HG03520 (cell line): ENCODE results near the gene TEX13B.
"Not testable (repeated sequence)": the region's sequence is repeated elsewhere in the genome, so short reads cannot be mapped to it uniquely, and the experiment has no call there.

Source experiments
- ATAC-seq: cut with Tn5 transposase; IDR thresholded peaks from one replicate; pipeline ENCODE4 v1.9.1; 2021; ENCODE audit warnings: mild to moderate bottlenecking, moderate library complexity; ENCODE audit not compliant: unreplicated experiment

The TEX13B gene, protein sequence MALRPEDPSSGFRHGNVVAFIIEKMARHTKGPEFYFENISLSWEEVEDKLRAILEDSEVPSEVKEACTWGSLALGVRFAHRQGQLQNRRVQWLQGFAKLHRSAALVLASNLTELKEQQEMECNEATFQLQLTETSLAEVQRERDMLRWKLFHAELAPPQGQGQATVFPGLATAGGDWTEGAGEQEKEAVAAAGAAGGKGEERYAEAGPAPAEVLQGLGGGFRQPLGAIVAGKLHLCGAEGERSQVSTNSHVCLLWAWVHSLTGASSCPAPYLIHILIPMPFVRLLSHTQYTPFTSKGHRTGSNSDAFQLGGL

GRCh38 chrX:107982356-107982755, at the start of gene TEX13B:
Gene TEX13B, minus strand, starts transcription at chrX:107982370. Its CDS starts 243 bp downstream, at chrX:107982127.
- ATAC-seq: no peak

DNA sequence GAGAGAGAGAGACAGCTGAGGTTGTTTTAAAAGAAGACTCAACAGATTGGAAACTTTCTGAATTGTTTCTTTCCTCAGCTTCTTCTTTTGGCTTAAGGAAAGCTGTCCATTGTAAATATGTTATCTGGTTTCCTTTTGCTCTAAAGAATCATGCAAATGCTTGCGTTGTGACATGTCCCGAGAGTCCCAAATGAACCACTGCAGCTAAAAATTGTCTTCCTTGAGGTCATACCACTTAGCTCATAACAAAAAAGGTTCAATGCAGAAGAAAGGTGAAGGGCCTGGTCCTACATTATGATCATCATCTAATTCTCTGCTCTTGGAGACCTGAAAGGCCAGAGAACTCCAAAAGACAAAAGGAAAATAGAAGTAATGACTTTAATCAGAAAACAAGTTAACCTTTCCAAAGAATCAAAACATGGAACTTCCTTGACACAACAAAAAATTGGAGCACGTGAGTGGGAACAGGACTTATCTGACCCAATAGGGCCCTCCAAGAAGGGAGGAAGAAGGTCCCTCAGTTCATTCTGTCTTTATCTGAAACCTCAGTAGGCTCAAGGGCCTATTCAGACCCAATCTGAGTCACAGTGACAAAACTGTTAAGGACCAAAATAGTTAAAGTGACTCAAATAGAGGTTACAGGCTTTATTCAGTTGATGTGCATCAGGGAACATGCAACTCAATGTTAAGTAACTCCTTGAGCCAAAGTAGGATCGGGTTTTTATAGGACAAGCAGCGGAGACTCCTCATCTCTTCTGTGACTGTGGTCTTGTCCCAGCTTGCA, 48.0 kb upstream of the TEX13B start:
- peak; percentile 79 for ATAC-seq

GRCh38 chrX:108028854-108029253, 46.7 kb upstream of the TEX13B start:
- no peak for ATAC-seq

- ATAC-seq: no peak
Observed at GRCh38 chrX:108025954-108026600, 43.9 kb upstream of the TEX13B start.

GRCh38 chrX:108025376-108025775, 43.2 kb upstream of the TEX13B start:
- no peak for ATAC-seq

- ATAC-seq: no peak
Observed at GRCh38 chrX:108022491-108023089, 40.4 kb upstream of the TEX13B start.

GRCh38 chrX:108020631-108021030, 38.5 kb upstream of the TEX13B start:
- ATAC-seq: no peak

GRCh38 chrX:108019382-108019875, 37.3 kb upstream of the TEX13B start:
- ATAC-seq: no peak

DNA sequence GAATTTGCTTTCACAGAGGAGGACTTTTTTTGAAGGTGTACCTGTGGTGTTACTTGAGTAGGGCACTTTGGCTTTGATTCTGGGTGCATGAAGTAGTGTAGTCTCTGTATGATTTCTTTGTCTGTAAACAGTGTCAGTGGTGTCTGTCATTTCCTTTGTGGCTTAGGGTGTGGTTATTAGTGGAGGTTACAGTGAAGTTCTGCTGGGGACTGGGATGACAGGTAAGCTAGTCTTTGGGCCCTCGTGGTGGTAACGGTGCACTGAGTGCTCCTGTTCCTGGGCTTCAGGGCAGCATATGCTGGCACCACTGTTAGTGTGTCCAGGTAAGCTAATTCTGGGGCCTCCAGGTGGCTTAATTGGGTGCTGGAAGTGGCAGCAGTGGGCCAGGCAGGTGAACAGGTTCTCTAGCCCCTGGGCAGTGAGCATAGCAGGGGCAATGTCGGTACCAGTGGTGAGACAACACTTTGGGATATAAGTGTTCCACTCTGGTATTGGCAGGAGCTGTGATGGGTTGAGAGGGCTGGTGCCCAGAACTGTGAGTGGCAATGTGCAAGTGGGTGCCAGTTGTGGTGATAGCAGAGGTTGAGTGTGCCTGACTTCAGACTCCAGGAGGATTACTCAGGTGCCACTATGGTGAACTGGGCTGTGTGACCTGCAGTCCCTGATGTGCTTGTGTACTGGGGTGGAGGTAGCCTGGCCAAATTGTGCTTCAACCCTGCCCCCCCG, 36.6 kb upstream of the TEX13B start:
- no peak for ATAC-seq

DNA sequence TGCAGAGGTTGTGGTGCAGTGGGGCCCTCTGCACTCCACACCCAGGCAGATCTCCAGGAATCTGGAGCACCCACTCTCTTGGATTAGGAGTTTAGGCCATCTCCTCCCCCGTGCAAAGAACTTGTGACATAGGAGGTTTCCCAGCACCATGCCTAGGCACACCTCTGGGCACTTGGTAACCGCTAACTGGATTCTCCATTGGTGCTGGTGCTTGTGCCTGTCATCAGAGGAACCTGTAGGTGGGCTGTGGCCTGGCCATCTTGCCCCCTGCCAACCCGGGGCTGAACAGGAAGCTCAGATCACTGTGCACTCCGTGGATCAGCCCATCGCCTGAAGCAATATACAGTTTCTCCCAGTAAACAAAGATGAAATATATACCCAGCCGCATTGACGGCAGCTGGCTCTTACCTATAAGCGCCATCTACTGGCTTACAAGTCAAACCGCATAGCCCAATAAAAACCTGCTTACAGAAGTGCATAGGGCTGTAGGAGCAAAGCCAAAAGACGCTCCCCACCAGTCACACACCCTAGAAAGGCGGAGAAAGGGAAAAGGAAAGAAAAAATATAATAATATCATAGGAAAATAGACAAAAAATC, 19.1 kb upstream of the TEX13B start:
- peak; percentile 83 for ATAC-seq

DNA sequence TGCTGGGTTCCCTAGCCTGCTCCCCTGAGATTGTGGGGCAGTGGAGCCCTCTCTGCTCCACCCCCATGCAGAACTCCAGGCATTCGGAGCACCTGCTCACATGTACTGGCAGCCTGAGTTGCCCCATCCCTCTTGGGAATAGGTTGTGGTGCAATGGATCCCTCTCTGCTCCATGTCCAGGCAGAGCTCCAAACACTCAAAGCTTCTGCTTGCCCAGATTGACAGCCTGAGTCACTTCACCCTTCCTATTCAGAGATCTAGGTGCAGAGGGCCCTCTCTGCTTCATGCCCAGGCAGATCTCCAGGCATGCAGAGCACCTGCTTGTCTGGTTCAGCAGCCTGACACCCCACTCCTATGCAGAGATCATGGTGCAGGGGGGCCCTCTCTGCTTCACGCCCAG, 18.6 kb upstream of the TEX13B start:
- ATAC-seq: peak; percentile 38

GRCh38 chrX:107996124-107996523, 14.0 kb upstream of the TEX13B start:
- ATAC-seq: no peak

DNA sequence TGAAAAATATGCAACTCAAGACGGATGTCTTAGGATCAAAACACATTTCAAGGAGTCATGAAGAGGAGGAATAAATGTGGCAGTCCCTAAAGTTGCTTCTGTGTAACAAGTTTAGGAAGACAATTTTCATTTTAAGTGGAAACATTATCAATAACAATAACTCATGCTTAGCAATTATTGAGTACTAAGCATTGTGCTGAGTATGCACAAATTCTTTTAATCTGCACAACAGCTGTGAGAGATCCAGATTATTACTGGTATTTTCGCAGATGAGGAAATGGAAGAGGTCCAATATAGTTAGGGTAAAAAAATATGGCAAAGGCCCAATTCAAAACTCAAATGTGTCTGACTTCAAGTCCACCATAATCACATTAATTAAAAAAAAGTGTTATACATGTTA, 2.9 kb upstream of the TEX13B start:
- no peak for ATAC-seq

- ATAC-seq: no peak
Observed at GRCh38 chrX:107979534-107979933, 2.6 kb downstream of the TEX13B start.

GRCh38 chrX:107978707-107979307, 3.4 kb downstream of the TEX13B start:
- no peak for ATAC-seq

DNA sequence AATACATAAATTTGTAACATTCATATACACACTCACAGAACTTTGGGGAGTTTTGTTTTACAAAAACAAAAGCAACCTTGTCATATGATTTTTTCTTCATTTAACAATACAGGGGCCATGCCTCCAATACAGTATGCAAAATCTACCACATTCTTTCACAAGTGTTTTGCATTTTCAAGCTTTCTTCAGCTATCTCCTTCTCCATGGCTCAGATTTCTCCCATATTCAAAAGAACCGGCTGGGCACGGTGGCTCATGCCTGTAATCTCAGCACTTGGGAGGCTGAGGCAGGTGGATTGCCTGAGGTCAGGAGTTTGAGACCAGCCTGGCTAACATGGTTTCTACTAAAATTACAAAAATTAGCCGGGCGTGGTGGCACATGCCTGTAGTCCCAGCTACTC, 4.1 kb downstream of the TEX13B start:
- ATAC-seq: no peak

GRCh38 chrX:107971636-107972035, 10.5 kb downstream of the TEX13B start:
- ATAC-seq: no peak

GRCh38 chrX:107970073-107970472, 12.1 kb downstream of the TEX13B start:
- ATAC-seq: no peak

GRCh38 chrX:107968623-107969022, 13.5 kb downstream of the TEX13B start:
- ATAC-seq: no peak

DNA sequence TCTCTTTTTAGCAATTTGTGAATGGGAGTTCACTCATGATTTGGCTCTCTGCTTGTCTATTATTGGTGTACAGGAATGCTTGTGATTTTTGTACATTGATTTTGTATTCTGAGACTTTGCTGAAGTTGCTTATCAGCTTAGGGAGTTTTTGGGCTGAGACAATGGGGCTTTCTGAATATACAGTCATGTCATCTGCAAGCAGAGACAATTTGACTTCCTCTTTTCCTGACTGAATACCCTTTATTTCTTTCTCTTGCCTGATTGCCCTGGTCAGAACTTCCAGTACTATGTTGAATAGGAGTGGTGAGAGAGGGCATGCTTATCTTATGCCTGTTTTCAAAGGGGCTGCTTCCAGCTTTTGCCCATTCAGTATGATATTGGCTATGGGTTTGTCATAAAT, 26.8 kb downstream of the TEX13B start:
- ATAC-seq: not testable (repeated sequence)
